Measurements from ENCODE around the gene ZBTB6. TPM values are rescaled to one million over a fixed set of nuclear protein-coding genes. Genes with fewer than 3 reads are reported as not detected.
A peak's percentile ranks its signal among the peaks of the same experiment; 100 is the strongest.

ZBTB6 gene
- total and polyA plus RNA-seq, 2 of the 13 experiments (the other 11 are each of a cell fraction or from before 2014, with no cell fraction given) = 3.7 to 7.1 TPM

GRCh38 chr9:122931226-122932121 lies 18.4 kb upstream of the ZBTB6 start, which contains the start of gene ZBTB26 (continued):
- TF ChIP-seq UBTF (CRISPR knock-in tag; IDR thresholded peaks at IDR 0.05) (peak; percentile 78), RAD21 (CRISPR knock-in tag; IDR thresholded peaks at IDR 0.05) (no peak; the same call in 1 of the 2 replicates), GZF1 (CRISPR knock-in tag; IDR thresholded peaks at IDR 0.05) (no peak), NR3C1 (CRISPR knock-in tag; IDR thresholded peaks at IDR 0.05) (no peak), NONO (IDR thresholded peaks at IDR 0.05) (no peak), NONO (CRISPR knock-in tag; conservative IDR thresholded peaks at IDR 0.05) (peak; percentile 41; the same call in 1 of the 2 replicates), PBX3 (CRISPR knock-in tag; IDR thresholded peaks at IDR 0.05; ENCODE audit: borderline replicate concordance) (0 out of 2 replicates have a peak, but pooled peaks have one; percentile 44), ZNF609 (CRISPR knock-in tag; IDR thresholded peaks at IDR 0.05; ENCODE audit: borderline replicate concordance) (0 out of 2 replicates have a peak, but pooled peaks have one; percentile 30), SP5 (CRISPR knock-in tag; IDR thresholded peaks at IDR 0.05; ENCODE audit: borderline replicate concordance, low read depth) (peak; percentile 80), ZNF766 (CRISPR knock-in tag; IDR thresholded peaks at IDR 0.05; ENCODE audit: borderline replicate concordance) (0 out of 2 replicates have a peak, but pooled peaks have one; percentile 38), KDM4B (CRISPR knock-in tag; IDR thresholded peaks at IDR 0.05) (no peak), ATF5 (CRISPR knock-in tag; IDR thresholded peaks at IDR 0.05; ENCODE audit: low read depth) (no peak), FOXA3 (CRISPR knock-in tag; IDR thresholded peaks at IDR 0.05) (peak; percentile 48), HNRNPUL1 (IDR thresholded peaks at IDR 0.05; ENCODE audit: low read depth, low read length) (no peak), FOXA1 (IDR thresholded peaks at IDR 0.05) (no peak), FOXA1 (CRISPR knock-in tag; IDR thresholded peaks at IDR 0.05) (peak; percentile 36; the same call in 1 of the 2 replicates), GFI1 (CRISPR knock-in tag; IDR thresholded peaks at IDR 0.05; ENCODE audit: borderline replicate concordance) (no peak), MATR3 (CRISPR knock-in tag; IDR thresholded peaks at IDR 0.05) (no peak), ZGPAT (CRISPR knock-in tag; IDR thresholded peaks at IDR 0.05) (peak; percentile 83; the same call in 1 of the 2 replicates)

Measured in HepG2 (cell line).